H1 (cell line): ENCODE measurements around the gene PTPRD. TPM values are rescaled to one million over a fixed set of nuclear protein-coding genes. Genes with fewer than 3 reads are reported as not detected.

Source experiments
- CTCF ChIA-PET: fragments of 300-600 bp; sonication (Branson Sonifier 250); formaldehyde crosslinking; loops from one replicate; lab custom pipeline; 2021; ENCODE audit not compliant: partially characterized antibody; lab: Charles Lee
- POLR2A ChIA-PET: fragments of 300-600 bp; sonication (Branson Sonifier 250); formaldehyde crosslinking; loops from one replicate; lab custom pipeline; 2021; ENCODE audit warnings: inconsistent platforms; ENCODE audit not compliant: partially characterized antibody; lab: Charles Lee
- DNase-seq, 2 experiments: peaks; one replicate each; pipeline versions ENCODE4 v3.0.0 to v3.0.0-alpha.2; 2010 to 2022; ENCODE audit warnings: low spot score in 2 of 2, low read depth in 1 of 2, mixed read lengths in 1 of 2
- FAIRE-seq: peaks from 2 replicates; lab custom pipeline; 2011; peaks lifted over from hg19 to GRCh38; lab: Jason Lieb, UNC
- H2AFZ ChIP-seq: 2 replicates; pipeline ENCODE4 v1.8.1; 2012; ENCODE audit warnings: low read length, inconsistent platforms
- H2AK5ac ChIP-seq: 2 replicates; pipeline ENCODE4 v1.6.1; 2013; ENCODE audit warnings: low read depth, low read length
- H2BK120ac ChIP-seq: replicated peaks from 2 replicates; pipeline ENCODE3; 2013; ENCODE audit warnings: low read depth, low read length, inconsistent platforms
- H2BK12ac ChIP-seq: 2 replicates; pipeline ENCODE4 v1.6.1; 2013; ENCODE audit warnings: low read depth, low read length
- H2BK15ac ChIP-seq: 2 replicates; pipeline ENCODE4 v1.6.1; 2013; ENCODE audit warnings: low read length
- H2BK20ac ChIP-seq: 2 replicates; pipeline ENCODE4 v1.6.1; 2013; ENCODE audit warnings: low read length
- H2BK5ac ChIP-seq: 2 replicates; pipeline ENCODE4 v1.6.1; 2013; ENCODE audit warnings: low read depth, low read length
- H3K14ac ChIP-seq: 2 replicates; pipeline ENCODE4 v1.6.1; 2013; ENCODE audit warnings: inconsistent platforms; ENCODE audit not compliant: insufficient read length
- H3K18ac ChIP-seq: 2 replicates; pipeline ENCODE4 v1.6.1; 2013; ENCODE audit warnings: low read length; ENCODE audit errors: extremely low read depth
- H3K23ac ChIP-seq: 2 replicates; pipeline ENCODE4 v1.6.1; 2013; ENCODE audit warnings: inconsistent platforms; ENCODE audit not compliant: insufficient read length
- H3K23me2 ChIP-seq: 2 replicates; pipeline ENCODE4 v1.6.1; 2013; ENCODE audit warnings: low read depth, low read length
- H3K27ac ChIP-seq: 2 replicates; pipeline ENCODE4 v1.6.1; 2011; ENCODE audit warnings: low read depth, low read length, inconsistent platforms
- H3K27me3 ChIP-seq, 4 experiments: replicated peaks in 1 of 4; 1 replicate in 1 of 4; 2 replicates in 3 of 4; pipeline versions ENCODE4 v1.6.1 to v1.8.1; 2011 to 2013; ENCODE audit warnings: low read length in 3 of 4, mild to moderate bottlenecking in 3 of 4, inconsistent platforms in 2 of 4, mixed read lengths in 2 of 4, moderate library complexity in 1 of 4; ENCODE audit not compliant: control insufficient read depth in 3 of 4, insufficient read depth in 3 of 4; ENCODE audit errors: extremely low read depth in 1 of 4
- H3K36me3 ChIP-seq, 4 experiments: 2 replicates each; pipeline versions ENCODE4 v1.6.1 to v1.8.1; 2011 to 2013; ENCODE audit warnings: mild to moderate bottlenecking in 4 of 4, low read length in 3 of 4, moderate library complexity in 2 of 4, control low read depth in 1 of 4, inconsistent platforms in 1 of 4; ENCODE audit not compliant: insufficient read depth in 4 of 4, control insufficient read depth in 2 of 4
- H3K4ac ChIP-seq: replicated peaks from 2 replicates; pipeline ENCODE3; 2013; ENCODE audit warnings: low read length, low read depth, mixed read lengths, inconsistent platforms; ENCODE audit not compliant: insufficient read length
- H3K4me1 ChIP-seq, 4 experiments: replicated peaks in 1 of 4; 1 replicate in 1 of 4; 2 replicates in 3 of 4; pipeline versions ENCODE4 v1.6.1 to v1.8.1; 2011 to 2013; ENCODE audit warnings: low read length in 3 of 4, inconsistent platforms in 2 of 4, mixed read lengths in 1 of 4; ENCODE audit not compliant: insufficient read depth in 4 of 4, control insufficient read depth in 3 of 4
- H3K4me2 ChIP-seq, 2 experiments: 2 replicates each; pipeline versions ENCODE4 v1.6.1 to v1.8.1; 2011 to 2013; ENCODE audit warnings: low read depth in 2 of 2, low read length in 2 of 2, control low read depth in 1 of 2, inconsistent platforms in 1 of 2, mild to moderate bottlenecking in 1 of 2; ENCODE audit not compliant: insufficient read depth in 1 of 2
- H3K4me3 ChIP-seq, 4 experiments: fragments of 200-600, 300-600 bp in 1 of 4; sonication (generic), shearing (Covaris generic), sonication (Bioruptor Twin) in 1 of 4; 2 replicates each; pipeline versions ENCODE4 v1.5.1 to v1.8.1; 2011 to 2016; ENCODE audit warnings: low read length in 4 of 4, low read depth in 3 of 4, control low read depth in 2 of 4, inconsistent platforms in 2 of 4, mild to moderate bottlenecking in 2 of 4, mixed read lengths in 1 of 4, moderate library complexity in 1 of 4; ENCODE audit not compliant: insufficient read depth in 2 of 4; ENCODE audit errors: extremely low read depth in 1 of 4
- H3K56ac ChIP-seq: replicated peaks from 2 replicates; pipeline ENCODE3; 2013; ENCODE audit warnings: low read depth, mild to moderate bottlenecking, mixed read lengths, low read length, inconsistent platforms; ENCODE audit not compliant: insufficient read length
- H3K79me1 ChIP-seq: 2 replicates; pipeline ENCODE4 v1.6.1; 2013; ENCODE audit warnings: low read depth, low read length, control low read depth
- H3K79me2 ChIP-seq, 2 experiments: 2 replicates each; pipeline versions ENCODE4 v1.6.1 to v1.8.1; 2012 to 2013; ENCODE audit warnings: low read length in 2 of 2, mild to moderate bottlenecking in 2 of 2, inconsistent platforms in 1 of 2; ENCODE audit not compliant: insufficient read depth in 2 of 2, control insufficient read depth in 1 of 2
- H3K9ac ChIP-seq, 4 experiments: replicated peaks in 1 of 4; 1 replicate in 1 of 4; 2 replicates in 3 of 4; pipeline versions ENCODE4 v1.6.1 to v1.8.1; 2011 to 2013; ENCODE audit warnings: low read depth in 3 of 4, low read length in 3 of 4, control low read depth in 2 of 4, mild to moderate bottlenecking in 2 of 4, moderate library complexity in 2 of 4, inconsistent platforms in 1 of 4; ENCODE audit errors: extremely low read depth in 1 of 4
- H3K9me3 ChIP-seq, 2 experiments: 2 replicates each; pipeline versions ENCODE4 v1.6.1 to v1.8.1; 2012 to 2013; ENCODE audit warnings: mild to moderate bottlenecking in 2 of 2, moderate library complexity in 2 of 2, control low read depth in 1 of 2, inconsistent platforms in 1 of 2, low read depth in 1 of 2, low read length in 1 of 2, mixed read lengths in 1 of 2; ENCODE audit not compliant: insufficient read depth in 2 of 2
- H4K20me1 ChIP-seq, 2 experiments: replicated peaks in 1 of 2; 2 replicates each; pipeline versions ENCODE3 to v1.8.1; 2011 to 2013; ENCODE audit warnings: inconsistent platforms in 2 of 2, low read length in 2 of 2, mild to moderate bottlenecking in 1 of 2; ENCODE audit not compliant: insufficient read depth in 2 of 2, control insufficient read depth in 1 of 2
- H4K5ac ChIP-seq: 2 replicates; pipeline ENCODE4 v1.6.1; 2013; ENCODE audit warnings: low read length, low read depth, mixed read lengths, inconsistent platforms; ENCODE audit not compliant: insufficient read length
- H4K8ac ChIP-seq: 2 replicates; pipeline ENCODE4 v1.8.0; 2013; ENCODE audit warnings: mild to moderate bottlenecking, moderate library complexity, low read length, inconsistent platforms; ENCODE audit not compliant: insufficient read depth; ENCODE audit errors: extremely low read depth
- H4K91ac ChIP-seq: replicated peaks from 2 replicates; pipeline ENCODE3; 2013; ENCODE audit warnings: low read length, mixed read lengths, inconsistent platforms; ENCODE audit not compliant: insufficient read length
- CBX5 ChIP-seq: fragments of 300-800, 300-1000 bp; sonication (generic); IDR thresholded peaks from 2 replicates; pipeline ENCODE4 v1.7.1; 2016; ENCODE audit warnings: antibody characterized with exemption, low read length, low read depth
- CHD2 ChIP-seq: IDR thresholded peaks from 2 replicates; pipeline ENCODE4 v1.6.1; 2012; ENCODE audit warnings: low read length, improper control_type of control experiment
- CREB1 ChIP-seq: IDR thresholded peaks from 2 replicates; pipeline ENCODE4 v1.6.1; 2012; ENCODE audit warnings: inconsistent platforms
- FOSL1 ChIP-seq: IDR thresholded peaks from 2 replicates; pipeline ENCODE4 v1.6.1; 2011; ENCODE audit warnings: mild to moderate bottlenecking, low read depth, low read length, moderate library complexity; ENCODE audit not compliant: insufficient read depth
- HDAC6 ChIP-seq: IDR thresholded peaks from one replicate; pipeline ENCODE4 v1.7.1; 2012; ENCODE audit warnings: low read depth, mild to moderate bottlenecking, inconsistent platforms, low read length, moderate library complexity
- JUND ChIP-seq: IDR thresholded peaks from 2 replicates; pipeline ENCODE4 v1.6.1; 2011; ENCODE audit warnings: mild to moderate bottlenecking, improper control_type of control experiment, low read length
- KDM5A ChIP-seq: fragments of 200-600 bp; IDR thresholded peaks from 2 replicates; pipeline ENCODE4 v1.7.1; 2012; ENCODE audit warnings: mild to moderate bottlenecking, low read length, inconsistent platforms, mixed read lengths
- NANOG ChIP-seq: IDR thresholded peaks from 2 replicates; pipeline ENCODE4 v1.6.1; 2011; ENCODE audit warnings: low read length, low read depth, mild to moderate bottlenecking, inconsistent platforms; ENCODE audit not compliant: insufficient read depth, poor library complexity, severe bottlenecking
- POLR2AphosphoS5 ChIP-seq: IDR thresholded peaks from 2 replicates; pipeline ENCODE4 v1.6.1; 2011; ENCODE audit warnings: low read depth, low read length
- RAD21 ChIP-seq, 2 experiments: IDR thresholded peaks in 1 of 2; conservative IDR thresholded peaks in 1 of 2; 2 replicates each; pipeline ENCODE4 v1.6.1; 2011; ENCODE audit warnings: low read depth in 2 of 2, low read length in 2 of 2, improper control_type of control experiment in 1 of 2, inconsistent platforms in 1 of 2, mild to moderate bottlenecking in 1 of 2, moderate library complexity in 1 of 2
- TAF1 ChIP-seq: IDR thresholded peaks from 2 replicates; pipeline ENCODE4 v1.6.1; 2011; ENCODE audit warnings: mild to moderate bottlenecking, low read depth, low read length
- TAF7 ChIP-seq: optimal IDR thresholded peaks from 2 replicates; pipeline ENCODE3; 2011; ENCODE audit warnings: low read depth, mild to moderate bottlenecking, inconsistent platforms, low read length, moderate library complexity, borderline replicate concordance
- TBP ChIP-seq: IDR thresholded peaks from 2 replicates; pipeline ENCODE4 v1.6.1; 2011; ENCODE audit warnings: low read depth, low read length, improper control_type of control experiment
- USF2 ChIP-seq: IDR thresholded peaks from 2 replicates; pipeline ENCODE4 v1.6.1; 2011; ENCODE audit warnings: low read length, improper control_type of control experiment
- YY1 ChIP-seq: IDR thresholded peaks from 2 replicates; pipeline ENCODE4 v1.6.1; 2011; ENCODE audit warnings: low read depth, mild to moderate bottlenecking, low read length
- WGBS, 2 experiments: shearing (Covaris generic) in 1 of 2; methylation state at CpG; one replicate each; pipeline versions ENCODE4 v1.1.6 to v1.1.7; 2013 to 2015; ENCODE audit warnings: low lambda C conversion rate in 2 of 2, mixed read lengths in 2 of 2, inconsistent platforms in 1 of 2, low coverage in 1 of 2, missing lambda C conversion rate in 1 of 2; ENCODE audit not compliant: insufficient replicate concordance in 2 of 2, insufficient coverage in 1 of 2, insufficient read length in 1 of 2; ENCODE audit errors: extremely low coverage in 1 of 2, missing lambda C conversion rate in 1 of 2; 5-methylcytosine and 5-hydroxymethylcytosine counted together
- polyA plus RNA-seq, 7 experiments: library from polyadenylated mRNA; depleted of rRNA in 3 of 7; stranded (reverse) in 5 of 7; unstranded in 2 of 7; fragments of >200 nt in 5 of 7; fragments of 200-250 nt in 2 of 7; gene quantifications; 1 replicate in 5 of 7; 2 replicates in 1 of 7; 4 replicates in 1 of 7; pipeline versions ENCODE4 v1.2.1 to v1.2.3, GENCODE V29; 2011 to 2013; ENCODE audit warnings: missing spikeins in 2 of 7, mixed read lengths in 2 of 7
- total RNA-seq: library from RNA; stranded (reverse); fragmentation: NEBNext Ultra II Directional; extraction: Animal tissue kit (Norgen Biotek cat#: 25700); gene quantifications from 2 replicates; pipeline ENCODE4 v1.2.1, GENCODE V29; 2021

The PTPRD gene
- total and polyA plus RNA-seq, 2 of the 8 experiments (the other 6 are each of a cell fraction or from before 2014, with no cell fraction given), result 17.2 to 77.0 TPM

GRCh38 chr9:10112070-10112469 is 500.7 kb downstream of the PTPRD start:
- Histone ChIP-seq H2BK120ac (no peak overlapping the region), H4K5ac (no peak overlapping the region), H3K4me2 (no peak overlapping the region), H3K4me3 (no peak overlapping the region), H3K4ac (no peak overlapping the region), H3K18ac (no peak overlapping the region), H3K79me1 (no peaks in the 10 kb centered on the region), H3K4me1 (no peaks in the 10 kb centered on the region), H3K56ac (no peak overlapping the region), H2BK5ac (no peak overlapping the region), H2BK15ac (no peak overlapping the region), H2AFZ (no peak overlapping the region), H4K91ac (no peak overlapping the region), H3K27me3 (no peaks in the 10 kb centered on the region), H2BK12ac (no peak overlapping the region), H3K23ac (no peak overlapping the region), H3K23me2 (no peaks in the 10 kb centered on the region), H4K8ac (no peak overlapping the region), H3K79me2 (no peaks in the 10 kb centered on the region), H4K20me1 (no peaks in the 10 kb centered on the region), H3K14ac (no peak overlapping the region), H3K36me3 (no peaks in the 10 kb centered on the region), H2AK5ac (no peak overlapping the region), H3K9me3 (no peaks in the 10 kb centered on the region), H3K9ac (no peak overlapping the region), H2BK20ac (no peak overlapping the region), H3K27ac (no peak overlapping the region)
- no peak for DNase-seq
- 95% methylated on average over 2 of the region's 2 CpGs; no CpG with 5 or more reads in 1 of the 2 experiments for WGBS, 2 experiments
- ChIA-PET CTCF (no interaction called here), POLR2A (interaction anchor here (0.7 kb wide), 1 partner anchor 286 kb away, joined by 3 read pairs; no protein-coding TSS in a partner anchor)
- no peak for FAIRE-seq
- TF ChIP-seq CHD2, result no peak
- TF ChIP-seq TAF1, result no peak
- TF ChIP-seq YY1, result no peak
- TF ChIP-seq CBX5, result no peak
- no peak for TF ChIP-seq NANOG
- no peak for TF ChIP-seq TBP
- no peak for TF ChIP-seq CREB1
- no peak for TF ChIP-seq FOSL1
- TF ChIP-seq USF2, result no peak
- TF ChIP-seq RAD21 (IDR thresholded peaks at IDR 0.05 in 1 of 2, conservative IDR thresholded peaks at IDR 0.05 in 1 of 2; ENCODE audit: low read depth in 2 of 2, low read length in 2 of 2), result no peak
- no peak for TF ChIP-seq POLR2AphosphoS5
- TF ChIP-seq HDAC6, result no peak
- no peak for TF ChIP-seq JUND
- no peak for TF ChIP-seq KDM5A
- no peak for TF ChIP-seq TAF7
